Mesenchymal stem cell (in vitro differentiated cells and primary cell): ENCODE data around the gene C6orf136.

Source experiments
- DNase-seq: peaks from one replicate; pipeline ENCODE4 v3.0.0-alpha.2; 2013
- H2AFZ ChIP-seq: one replicate; pipeline ENCODE4 v1.6.1; 2013; ENCODE audit warnings: low read depth, mild to moderate bottlenecking, control low read depth, inconsistent platforms, low read length, moderate library complexity
- H2AK5ac ChIP-seq: 2 replicates; pipeline ENCODE4 v1.6.1; 2013; ENCODE audit warnings: low read length, moderate library complexity, mild to moderate bottlenecking, inconsistent platforms; ENCODE audit not compliant: severe bottlenecking
- H2BK120ac ChIP-seq: one replicate; pipeline ENCODE4 v1.6.1; 2013; ENCODE audit warnings: low read depth, mild to moderate bottlenecking, inconsistent platforms, low read length, moderate library complexity
- H2BK12ac ChIP-seq, 2 experiments: one replicate each; pipeline ENCODE4 v1.6.1; 2013; ENCODE audit warnings: inconsistent platforms in 2 of 2, low read length in 2 of 2, mild to moderate bottlenecking in 2 of 2, moderate library complexity in 2 of 2, control low read depth in 1 of 2
- H2BK15ac ChIP-seq: one replicate; pipeline ENCODE4 v1.6.1; 2013; ENCODE audit warnings: mild to moderate bottlenecking, low read depth, inconsistent platforms; ENCODE audit not compliant: poor library complexity, severe bottlenecking
- H2BK5ac ChIP-seq: 2 replicates; pipeline ENCODE4 v1.6.1; 2013; ENCODE audit warnings: low read depth, mild to moderate bottlenecking, low read length, control low read depth, inconsistent platforms; ENCODE audit not compliant: poor library complexity, severe bottlenecking
- H3K14ac ChIP-seq, 2 experiments: one replicate each; pipeline ENCODE4 v1.6.1; 2013; ENCODE audit warnings: inconsistent platforms in 2 of 2, low read length in 2 of 2, control low read depth in 1 of 2, mild to moderate bottlenecking in 1 of 2, moderate library complexity in 1 of 2
- H3K18ac ChIP-seq, 2 experiments: one replicate each; pipeline ENCODE4 v1.6.1; 2013; ENCODE audit warnings: inconsistent platforms in 2 of 2, low read length in 2 of 2, control low read depth in 1 of 2, low read depth in 1 of 2, mild to moderate bottlenecking in 1 of 2
- H3K23ac ChIP-seq, 2 experiments: one replicate each; pipeline ENCODE4 v1.6.1; 2013; ENCODE audit warnings: inconsistent platforms in 2 of 2, low read length in 2 of 2, mild to moderate bottlenecking in 2 of 2, moderate library complexity in 2 of 2, control low read depth in 1 of 2
- H3K27ac ChIP-seq: 2 replicates; pipeline ENCODE4 v1.5.1; 2013; ENCODE audit warnings: mild to moderate bottlenecking, moderate library complexity, low read length, control low read depth, inconsistent platforms; ENCODE audit not compliant: poor library complexity, severe bottlenecking
- H3K27me3 ChIP-seq, 2 experiments: 2 replicates each; pipeline versions ENCODE4 v1.6.1 to v1.7.0; 2013; ENCODE audit warnings: low read length in 2 of 2, mild to moderate bottlenecking in 2 of 2, moderate library complexity in 2 of 2, control low read depth in 1 of 2, inconsistent platforms in 1 of 2; ENCODE audit not compliant: control insufficient read depth in 1 of 2, insufficient read depth in 1 of 2
- H3K36me3 ChIP-seq, 2 experiments: 2 replicates each; pipeline versions ENCODE4 v1.6.1 to v1.7.0; 2013; ENCODE audit warnings: low read length in 2 of 2, control low read depth in 1 of 2, inconsistent platforms in 1 of 2, low read depth in 1 of 2, mild to moderate bottlenecking in 1 of 2; ENCODE audit not compliant: insufficient read depth in 2 of 2, control insufficient read depth in 1 of 2
- H3K4ac ChIP-seq, 2 experiments: one replicate each; pipeline ENCODE4 v1.6.1; 2013; ENCODE audit warnings: inconsistent platforms in 2 of 2, low read length in 2 of 2, mild to moderate bottlenecking in 2 of 2, moderate library complexity in 2 of 2, control low read depth in 1 of 2, low read depth in 1 of 2
- H3K4me1 ChIP-seq: 2 replicates; pipeline ENCODE4 v1.6.1; 2013; ENCODE audit warnings: low read depth, low read length, control low read depth; ENCODE audit not compliant: control insufficient read depth, insufficient read depth
- H3K4me2 ChIP-seq: 2 replicates; pipeline ENCODE4 v1.6.1; 2013; ENCODE audit warnings: low read length, mild to moderate bottlenecking, inconsistent platforms; ENCODE audit not compliant: poor library complexity, severe bottlenecking
- H3K4me3 ChIP-seq, 2 experiments: 2 replicates each; pipeline versions ENCODE4 v1.5.1 to v1.7.0; 2013; ENCODE audit warnings: low read length in 2 of 2, mild to moderate bottlenecking in 2 of 2, control low read depth in 1 of 2, low read depth in 1 of 2; ENCODE audit not compliant: insufficient read depth in 1 of 2
- H3K79me1 ChIP-seq: replicated peaks from 2 replicates; pipeline ENCODE4 v1.6.1; 2013; ENCODE audit warnings: mild to moderate bottlenecking, control low read depth, low read length, inconsistent platforms; ENCODE audit not compliant: poor library complexity, severe bottlenecking
- H3K9ac ChIP-seq: 2 replicates; pipeline ENCODE4 v1.7.0; 2013; ENCODE audit warnings: mild to moderate bottlenecking, low read length, moderate library complexity
- H3K9me3 ChIP-seq: 2 replicates; pipeline ENCODE4 v1.7.0; 2013; ENCODE audit warnings: mild to moderate bottlenecking, low read length; ENCODE audit not compliant: control insufficient read depth
- H4K8ac ChIP-seq: one replicate; pipeline ENCODE4 v1.6.1; 2013; ENCODE audit warnings: inconsistent platforms, mild to moderate bottlenecking, low read length, moderate library complexity
- H4K91ac ChIP-seq: one replicate; pipeline ENCODE4 v1.6.1; 2013; ENCODE audit warnings: mild to moderate bottlenecking, low read length, inconsistent platforms
- WGBS: methylation state at CpG from one replicate; pipeline ENCODE4 v1.1.7; 2013; ENCODE audit warnings: mixed read lengths; 5-methylcytosine and 5-hydroxymethylcytosine counted together

Gene C6orf136

GRCh38 chr6:30672445-30673253 is 25.7 kb downstream of the C6orf136 start, which contains the start of gene DHX16:
Gene DHX16 (minus strand): TSS chr6:30673006. CDS start chr6:30672841, 165 bp downstream.
- peak within 1 kb of the TSS; percentile 74 for H2AFZ ChIP-seq
- H3K36me3 ChIP-seq, result peaks cover 37 to 46% of the 10 kb centered on the region in 2 experiments
- no peaks in the 10 kb centered on the region for H3K9me3 ChIP-seq
- H3K23ac ChIP-seq, result peak within 1 kb of the TSS in 1 of 2 experiments; percentile 63
- peak within 1 kb of the TSS; percentile 19 for H3K27ac ChIP-seq
- H3K27me3 ChIP-seq, result no peaks in the 10 kb centered on the region
- H3K4me1 ChIP-seq, result peaks cover 10% of the 10 kb centered on the region
- peak; percentile 99 for DNase-seq
- peak within 1 kb of the TSS; percentile 66 for H2BK15ac ChIP-seq
- peak within 1 kb of the TSS; percentile 3 for H2BK5ac ChIP-seq
- H3K18ac ChIP-seq, result peak within 1 kb of the TSS; percentile 23 to 71
- WGBS, result under 1% methylated on average over 54 of the region's 57 CpGs
- peak within 1 kb of the TSS; percentile 5 for H4K91ac ChIP-seq
- H3K4me3 ChIP-seq, result peak within 1 kb of the TSS; percentile 88 to 98
- H3K79me1 ChIP-seq, result peaks cover 19% of the 10 kb centered on the region
- peak within 1 kb of the TSS; percentile 98 for H3K9ac ChIP-seq
- H2BK120ac ChIP-seq, result no peak within 1 kb of the TSS
- H4K8ac ChIP-seq, result peak within 1 kb of the TSS; percentile 70
- peak within 1 kb of the TSS; percentile 72 to 83 for H3K4ac ChIP-seq
- H3K4me2 ChIP-seq, result peak within 1 kb of the TSS; percentile 87
- no peak within 1 kb of the TSS for H2BK12ac ChIP-seq
- H3K14ac ChIP-seq, result peak within 1 kb of the TSS in 1 of 2 experiments; percentile 95
- no peak within 1 kb of the TSS for H2AK5ac ChIP-seq

- H3K9ac ChIP-seq, result no peak overlapping the region
- H2AFZ ChIP-seq, result no peak overlapping the region
- H3K27ac ChIP-seq, result no peak overlapping the region
- H3K9me3 ChIP-seq, result no peaks in the 10 kb centered on the region
- no peak overlapping the region for H4K8ac ChIP-seq
- DNase-seq, result no peak
- no peak overlapping the region for H3K14ac ChIP-seq
- H3K4ac ChIP-seq, result no peak overlapping the region
- no peak overlapping the region for H2AK5ac ChIP-seq
- 92% methylated on average over 8 of the region's 10 CpGs for WGBS
- peaks cover 3% of the 10 kb centered on the region for H3K79me1 ChIP-seq
- no peaks in the 10 kb centered on the region for H3K27me3 ChIP-seq
- H3K4me3 ChIP-seq, result no peak overlapping the region
- H4K91ac ChIP-seq, result peak overlapping the region; percentile 52
- no peak overlapping the region for H3K23ac ChIP-seq
- no peak overlapping the region for H3K18ac ChIP-seq
- H2BK15ac ChIP-seq, result no peak overlapping the region
- H3K4me2 ChIP-seq, result no peak overlapping the region
- peaks cover 41 to 44% of the 10 kb centered on the region in 2 experiments for H3K36me3 ChIP-seq
- no peak overlapping the region for H2BK120ac ChIP-seq
- peaks cover 23% of the 10 kb centered on the region for H3K4me1 ChIP-seq
- no peak overlapping the region for H2BK5ac ChIP-seq
- H2BK12ac ChIP-seq, result peak overlapping the region in 1 of 2 experiments; percentile 19
Measured at GRCh38 chr6:30676660-30677285, 29.8 kb downstream of the C6orf136 start.

GRCh38 chr6:30678964-30679726 is 32.2 kb downstream of the C6orf136 start:
- Histone ChIP-seq H3K18ac (no peak overlapping the region), H3K9ac (peak overlapping the region; percentile 83), H3K27ac (peak overlapping the region; percentile 54), H3K4me1 (peaks cover 21% of the 10 kb centered on the region), H2AFZ (no peak overlapping the region), H3K23ac (no peak overlapping the region), H3K9me3 (no peaks in the 10 kb centered on the region), H3K4ac (no peak overlapping the region), H2BK120ac (no peak overlapping the region), H3K14ac (no peak overlapping the region), H3K79me1 (peaks cover 3% of the 10 kb centered on the region), H3K4me2 (peak overlapping the region; percentile 61), H2BK15ac (no peak overlapping the region), H2BK5ac (no peak overlapping the region), H2AK5ac (no peak overlapping the region), H3K36me3 (peaks cover 51 to 53% of the 10 kb centered on the region in 2 experiments), H4K91ac (no peak overlapping the region), H3K4me3 (peak overlapping the region; percentile 14 to 70), H3K27me3 (no peaks in the 10 kb centered on the region), H2BK12ac (no peak overlapping the region), H4K8ac (no peak overlapping the region)
- 16% methylated on average over 25 of the region's 31 CpGs for WGBS
- peak; percentile 81 for DNase-seq
